ENCODE results near the gene HRK.

DNA sequence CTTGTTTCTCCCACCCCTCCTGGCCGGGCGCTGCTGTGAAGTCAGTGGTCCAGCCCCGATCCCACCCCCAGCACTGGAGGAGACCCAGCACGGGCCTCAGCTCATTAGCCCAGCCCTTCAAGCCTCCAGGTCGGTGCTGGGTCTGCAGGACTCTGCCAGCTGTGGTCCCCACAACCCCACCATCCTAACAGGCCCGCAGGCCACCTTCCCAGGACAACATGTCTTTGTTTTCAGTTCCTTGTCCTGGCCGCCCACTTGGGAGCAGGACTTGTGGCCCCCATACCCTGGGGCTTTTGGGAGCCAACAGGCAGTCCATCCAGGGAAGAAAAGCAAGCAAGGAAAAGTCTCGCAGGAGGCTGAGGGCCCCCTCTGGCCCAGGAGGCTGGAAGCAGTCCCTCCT is 60.0 kb downstream of the HRK start:
- TF ChIP-seq CTCF (IDR thresholded peaks at IDR 0.05; ENCODE audit: borderline replicate concordance, extremely low read depth, low read length, poor library complexity, severe bottlenecking) (no peak), EZH2 (IDR thresholded peaks at IDR 0.05; ENCODE audit: borderline replicate concordance, low read depth, low read length, severe bottlenecking) (no peak)
